CD14-positive monocyte (primary cell): ENCODE measurements around the gene METTL2B. TPM values are rescaled to one million over a fixed set of nuclear protein-coding genes. Genes with fewer than 3 reads are reported as not detected.
"Not testable (repeated sequence)": the region's sequence is repeated elsewhere in the genome, so short reads cannot be mapped to it uniquely, and the experiment has no call there.

Experiments
- DNase-seq, 3 donors: peaks; one replicate each; pipeline ENCODE4 v3.0.0-alpha.2; 2011 to 2022
- H2AFZ ChIP-seq: 2 replicates; pipeline ENCODE4 v1.6.0; 2012; ENCODE audit warnings: mild to moderate bottlenecking, low read depth, low read length, inconsistent platforms; ENCODE audit not compliant: insufficient read depth, poor library complexity, severe bottlenecking
- H3K27ac ChIP-seq, 2 donors: 1 replicate in 1 of 2; 2 replicates in 1 of 2; pipeline ENCODE4 v1.5.1; 2012 to 2013; ENCODE audit warnings: low read length in 2 of 2, control low read depth in 1 of 2, inconsistent platforms in 1 of 2, low read depth in 1 of 2, mild to moderate bottlenecking in 1 of 2
- H3K27me3 ChIP-seq, 2 donors: one replicate each; pipeline versions ENCODE4 v1.6.0 to v1.6.1; 2011 to 2013; ENCODE audit warnings: low read length in 2 of 2; ENCODE audit not compliant: control insufficient read depth in 2 of 2, insufficient read depth in 2 of 2
- H3K36me3 ChIP-seq, 2 donors: replicated peaks in 1 of 2; 1 replicate in 1 of 2; 2 replicates in 1 of 2; pipeline versions ENCODE4 v1.5.1 to v1.6.1; 2012 to 2013; ENCODE audit warnings: low read length in 2 of 2, control low read depth in 1 of 2, inconsistent platforms in 1 of 2, mild to moderate bottlenecking in 1 of 2; ENCODE audit not compliant: insufficient read depth in 2 of 2, control insufficient read depth in 1 of 2
- H3K4me1 ChIP-seq, 2 donors: 1 replicate in 1 of 2; 2 replicates in 1 of 2; pipeline versions ENCODE4 v1.5.1 to v1.6.1; 2012 to 2013; ENCODE audit warnings: low read length in 2 of 2, control low read depth in 1 of 2, inconsistent platforms in 1 of 2, mild to moderate bottlenecking in 1 of 2, moderate library complexity in 1 of 2; ENCODE audit not compliant: insufficient read depth in 2 of 2, control insufficient read depth in 1 of 2
- H3K4me2 ChIP-seq: replicated peaks from 2 replicates; pipeline ENCODE3; 2012; ENCODE audit warnings: low read length, moderate library complexity, mild to moderate bottlenecking; ENCODE audit not compliant: poor library complexity, severe bottlenecking; ENCODE audit errors: extremely low read depth
- H3K4me3 ChIP-seq, 3 experiments: fragments of 200-600 bp in 1 of 3; sonication (generic) in 1 of 3; replicated peaks in 1 of 3; 1 replicate in 2 of 3; 2 replicates in 1 of 3; pipeline ENCODE4 v1.5.1; 2011 to 2013; ENCODE audit warnings: low read length in 3 of 3, mild to moderate bottlenecking in 3 of 3, control low read depth in 2 of 3, low read depth in 2 of 3, inconsistent platforms in 1 of 3, moderate library complexity in 1 of 3
- H3K79me2 ChIP-seq: 2 replicates; pipeline ENCODE4 v1.6.0; 2012; ENCODE audit warnings: mild to moderate bottlenecking, control low read depth, inconsistent platforms, low read length, moderate library complexity; ENCODE audit not compliant: insufficient read depth
- H3K9ac ChIP-seq: 2 replicates; pipeline ENCODE4 v1.6.0; 2017; ENCODE audit warnings: low read length, mild to moderate bottlenecking; ENCODE audit not compliant: insufficient read depth, poor library complexity, severe bottlenecking
- H3K9me3 ChIP-seq, 2 donors: replicated peaks in 1 of 2; 1 replicate in 1 of 2; 2 replicates in 1 of 2; pipeline versions ENCODE4 v1.5.1 to v1.6.1; 2012 to 2013; ENCODE audit warnings: low read length in 2 of 2, control low read depth in 1 of 2; ENCODE audit not compliant: control insufficient read depth in 1 of 2, insufficient read depth in 1 of 2
- H4K20me1 ChIP-seq: 2 replicates; pipeline ENCODE4 v1.6.0; 2012; ENCODE audit warnings: mild to moderate bottlenecking, low read length, control low read depth, moderate library complexity; ENCODE audit not compliant: insufficient read depth
- H3K27ac Mint-ChIP-seq, 7 donors: one replicate each; pipeline ENCODE4 v1.8.0; 2020; ENCODE audit warnings: mild to moderate bottlenecking in 7 of 7, mixed read lengths in 7 of 7, moderate library complexity in 6 of 7, inconsistent platforms in 2 of 7
- H3K27me3 Mint-ChIP-seq, 3 donors: one replicate each; pipeline ENCODE4 v1.8.0; 2021 to 2022; ENCODE audit warnings: low read depth in 3 of 3, mild to moderate bottlenecking in 3 of 3, mixed read lengths in 3 of 3, moderate library complexity in 3 of 3, inconsistent platforms in 1 of 3
- H3K36me3 Mint-ChIP-seq, 2 donors: one replicate each; pipeline ENCODE4 v1.8.0; 2020; ENCODE audit warnings: mixed read lengths in 2 of 2, inconsistent platforms in 1 of 2, mild to moderate bottlenecking in 1 of 2
- H3K4me1 Mint-ChIP-seq: one replicate; pipeline ENCODE4 v1.8.0; 2020; ENCODE audit warnings: mild to moderate bottlenecking, mixed read lengths
- H3K4me3 Mint-ChIP-seq, 2 donors: one replicate each; pipeline ENCODE4 v1.8.0; 2020; ENCODE audit warnings: mild to moderate bottlenecking in 2 of 2, mixed read lengths in 2 of 2, moderate library complexity in 1 of 2
- H3K9me3 Mint-ChIP-seq, 7 donors: one replicate each; pipeline ENCODE4 v1.8.0; 2020 to 2022; ENCODE audit warnings: mixed read lengths in 7 of 7, mild to moderate bottlenecking in 6 of 7, moderate library complexity in 6 of 7, inconsistent platforms in 2 of 7
- CTCF ChIP-seq: fragments of 200-600 bp; IDR thresholded peaks from one replicate; pipeline ENCODE4 v1.8.0; 2022; ENCODE audit warnings: antibody characterized with exemption, mild to moderate bottlenecking
- WGBS: methylation state at CpG from one replicate; pipeline ENCODE4 v1.1.5; 2013; ENCODE audit warnings: missing lambda C conversion rate; ENCODE audit not compliant: insufficient coverage; 5-methylcytosine and 5-hydroxymethylcytosine counted together
- intact Hi-C, 2 donors: fragments of 100-400 bp; cut with micrococcal nuclease; formaldehyde crosslinking; loops; one replicate each; pipeline versions ENCODE4 v1.15.0 to v1.15.1; 2023
- polyA plus RNA-seq, 3 donors: library from polyadenylated mRNA; depleted of rRNA in 1 of 3; unstranded in 2 of 3; stranded (reverse) in 1 of 3; fragments of 300-500 nt in 2 of 3; fragments of >200 nt in 1 of 3; fragmentation: Illumina TruSeq in 2 of 3; gene quantifications; 1 replicate in 2 of 3; 2 replicates in 1 of 3; pipeline ENCODE4 v1.2.3, GENCODE V29; 2012 to 2021

Gene METTL2B
- polyA plus RNA-seq, 3 donors = 7.5 to 11.1 (median 10.1) TPM

- Mint-ChIP-seq H3K9me3 (no peaks in the 10 kb centered on the region), H3K4me3 (peak overlapping the region; percentile 89 to 95), H3K4me1 (peaks cover 29% of the 10 kb centered on the region), H3K27me3 (peaks cover 0 to 1% (median 0%) of the 10 kb centered on the region in 3 donors), H3K27ac (peak overlapping the region; percentile 51 to 95 (median 75)), H3K36me3 (peaks cover 3 to 4% of the 10 kb centered on the region in 2 donors)
- intact Hi-C loops = loop anchor here (10.0 kb wide), 2 partner anchors 51 to 111 kb away; partner anchors contain the start of genes IMPDH1 (in 2 of the 2) and RBM28 (in 1 of the 2)
- peak overlapping the region in 1 of 2 donors; percentile 95 for H3K27ac ChIP-seq
- peaks cover 20 to 30% of the 10 kb centered on the region in 2 donors for H3K4me1 ChIP-seq
- DNase-seq = peak in 1 of 3 donors; percentile 17
- H3K9me3 ChIP-seq = no peaks in the 10 kb centered on the region
- 40% methylated on average over 1 of the region's 5 CpGs for WGBS
- peaks cover 36% of the 10 kb centered on the region for H3K79me2 ChIP-seq
- H3K4me2 ChIP-seq = peak overlapping the region; percentile 91
- H2AFZ ChIP-seq = peak overlapping the region; percentile 92
- H3K27me3 ChIP-seq = no peaks in the 10 kb centered on the region
- H4K20me1 ChIP-seq = no peaks in the 10 kb centered on the region
- peak overlapping the region; percentile 69 to 91 (median 85) for H3K4me3 ChIP-seq
- no peak for TF ChIP-seq CTCF
- H3K36me3 ChIP-seq = no peaks in the 10 kb centered on the region
- peak overlapping the region; percentile 74 for H3K9ac ChIP-seq
These were observed 20.3 kb upstream of the METTL2B start for GRCh38 chr7:128456255-128456725.

GRCh38 chr7:128457385-128457784 is 19.2 kb upstream of the METTL2B start:
- peaks cover 20 to 30% of the 10 kb centered on the region in 2 donors for H3K4me1 ChIP-seq
- not testable (repeated sequence) for H3K9ac ChIP-seq, H3K9me3 ChIP-seq, H3K27me3 ChIP-seq, H4K20me1 ChIP-seq, H3K4me3 Mint-ChIP-seq, H3K4me2 ChIP-seq, H2AFZ ChIP-seq, H3K27ac ChIP-seq, H3K27me3 Mint-ChIP-seq, DNase-seq, H3K9me3 Mint-ChIP-seq, H3K4me3 ChIP-seq, H3K36me3 Mint-ChIP-seq, H3K36me3 ChIP-seq
- H3K27ac Mint-ChIP-seq = peak overlapping the region in 1 of 7 donors; percentile 44
- peaks cover 36% of the 10 kb centered on the region for H3K79me2 ChIP-seq
- H3K4me1 Mint-ChIP-seq = peaks cover 25% of the 10 kb centered on the region
- no CpG with 5 or more reads among the region's 6 CpGs for WGBS
- intact Hi-C loops = loop anchor here (10.0 kb wide), 2 partner anchors 53 to 113 kb away; partner anchors contain the start of genes IMPDH1 (in 2 of the 2) and RBM28 (in 1 of the 2)
